ELF-1 (cell line): ENCODE results near the gene RALB.

Source experiments
- DNase-seq: peaks from one replicate; pipeline ENCODE4 v3.0.0-alpha.2; 2016; ENCODE audit warnings: low read depth, low spot score

RALB gene

DNA sequence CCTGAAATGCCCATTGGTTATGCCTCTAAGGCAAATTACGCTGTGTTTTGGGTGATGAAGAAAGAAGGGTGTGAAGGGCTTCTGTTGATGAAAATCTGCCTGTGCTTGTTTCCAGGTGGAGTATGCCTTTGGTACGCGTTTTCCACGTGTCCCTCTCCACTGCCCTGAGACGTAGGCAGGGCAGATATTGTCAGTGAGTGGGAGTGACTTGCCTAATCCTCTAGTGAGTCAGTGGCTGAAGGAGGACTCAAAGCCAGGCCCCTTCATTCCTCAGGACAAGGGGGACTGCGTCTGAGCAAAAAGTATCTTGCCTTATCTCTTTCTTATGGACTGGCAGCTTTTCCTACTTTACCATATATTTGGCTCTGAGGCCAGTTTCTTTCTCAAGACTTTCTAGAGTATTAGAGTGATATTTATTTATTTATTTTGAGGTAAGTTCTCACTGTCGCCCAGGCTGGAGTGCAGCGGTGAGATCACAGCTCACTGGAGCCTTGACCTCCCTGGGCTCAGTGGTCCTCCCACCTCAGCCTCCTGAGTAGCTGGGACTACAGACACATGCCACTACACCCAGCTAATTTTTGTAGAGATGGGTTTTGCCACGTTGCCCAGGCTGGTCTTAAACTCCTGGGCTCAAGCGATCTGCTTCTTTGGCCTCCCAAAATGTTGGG lies 10.2 kb downstream of the RALB start:
- DNase-seq = peak; percentile 36

DNA sequence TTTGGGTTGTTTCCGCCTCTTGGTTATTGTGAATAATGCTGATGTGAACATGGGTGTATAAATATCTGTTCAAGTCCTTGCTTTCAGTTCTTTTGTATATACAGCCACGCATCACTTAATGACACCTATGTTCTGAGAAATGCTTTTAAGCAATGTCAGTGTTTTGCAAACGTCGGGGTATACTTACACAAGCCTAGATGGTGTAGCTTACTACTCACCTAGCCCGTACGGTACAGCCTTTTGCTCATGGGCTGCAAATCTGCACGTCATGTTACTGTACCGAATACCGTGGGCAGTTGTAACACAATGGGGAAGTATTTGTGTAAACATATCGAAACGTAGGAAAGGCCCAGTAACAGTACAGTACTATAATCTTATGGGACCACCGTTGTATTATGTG lies 12.4 kb downstream of the RALB start:
- DNase-seq = no peak

DNA sequence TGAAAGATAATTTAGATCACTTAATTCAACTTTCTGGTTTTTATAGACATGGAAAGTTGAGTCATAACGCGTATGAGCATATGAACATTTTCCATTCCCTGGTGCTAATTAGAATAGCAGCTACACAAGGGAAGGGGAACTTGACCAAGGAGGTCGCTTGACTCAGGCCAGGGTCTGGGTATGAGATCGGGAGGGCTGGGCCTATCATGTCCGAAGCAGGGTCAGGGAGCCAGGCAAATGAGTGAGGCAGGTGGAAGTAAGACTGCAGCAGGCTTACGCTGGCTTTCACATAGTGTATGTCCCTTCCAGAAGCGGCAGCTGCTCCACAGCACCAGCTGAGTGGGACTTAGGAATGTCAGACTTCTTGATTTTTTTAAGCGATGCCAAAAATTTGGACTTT lies 14.7 kb downstream of the RALB start:
- DNase-seq = no peak

DNA sequence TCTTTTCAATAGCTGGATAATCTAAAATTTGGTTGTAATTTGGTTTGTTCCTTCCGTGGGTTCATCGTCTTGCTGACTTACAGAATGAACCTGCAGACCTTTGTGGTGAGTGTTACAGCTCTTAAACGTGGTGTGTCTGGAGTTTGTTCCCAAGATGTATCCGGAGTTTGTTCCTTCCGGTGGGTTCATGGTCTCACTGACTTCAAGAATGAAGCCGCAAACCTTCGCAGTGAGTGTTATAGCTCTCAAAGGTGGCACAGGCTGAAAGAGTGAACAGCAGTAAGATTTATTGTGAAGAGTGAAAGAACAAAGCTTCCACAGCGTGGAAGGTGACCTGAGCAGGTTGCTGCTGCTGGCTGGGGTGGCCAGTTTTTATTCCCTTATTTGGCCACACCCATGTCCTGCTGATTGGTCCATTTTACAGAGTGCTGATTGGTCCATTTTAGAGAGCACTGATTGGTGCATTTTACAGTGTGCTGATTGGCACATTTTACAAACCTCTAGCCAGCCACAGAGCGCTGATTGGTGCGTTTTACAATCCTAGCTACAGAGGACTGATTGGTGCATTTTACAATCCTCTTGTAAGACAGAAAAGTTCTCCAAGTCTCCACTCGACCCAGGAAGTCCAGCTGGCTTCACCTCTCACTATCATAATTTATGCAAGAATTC lies 16.6 kb downstream of the RALB start:
- no peak for DNase-seq

DNA sequence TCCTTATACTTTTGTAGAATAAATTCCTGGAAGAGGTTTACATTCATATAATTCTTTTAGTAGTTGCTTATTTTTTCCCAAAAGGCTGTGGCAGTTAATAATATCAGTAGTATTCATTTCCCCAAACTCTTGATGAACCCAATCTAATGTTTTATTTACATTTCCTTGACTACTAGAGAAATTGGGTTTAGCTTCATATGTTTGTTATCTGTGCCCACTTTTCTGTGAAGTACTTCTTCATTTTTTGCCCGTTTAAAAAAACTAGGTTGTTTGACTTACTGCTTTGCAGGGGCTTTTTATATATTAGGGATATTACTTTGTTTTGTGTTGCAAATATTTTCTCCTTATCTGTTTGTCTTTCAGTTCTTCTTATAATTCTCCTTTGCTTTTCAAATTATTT lies 17.2 kb downstream of the RALB start:
- DNase-seq = no peak

DNA sequence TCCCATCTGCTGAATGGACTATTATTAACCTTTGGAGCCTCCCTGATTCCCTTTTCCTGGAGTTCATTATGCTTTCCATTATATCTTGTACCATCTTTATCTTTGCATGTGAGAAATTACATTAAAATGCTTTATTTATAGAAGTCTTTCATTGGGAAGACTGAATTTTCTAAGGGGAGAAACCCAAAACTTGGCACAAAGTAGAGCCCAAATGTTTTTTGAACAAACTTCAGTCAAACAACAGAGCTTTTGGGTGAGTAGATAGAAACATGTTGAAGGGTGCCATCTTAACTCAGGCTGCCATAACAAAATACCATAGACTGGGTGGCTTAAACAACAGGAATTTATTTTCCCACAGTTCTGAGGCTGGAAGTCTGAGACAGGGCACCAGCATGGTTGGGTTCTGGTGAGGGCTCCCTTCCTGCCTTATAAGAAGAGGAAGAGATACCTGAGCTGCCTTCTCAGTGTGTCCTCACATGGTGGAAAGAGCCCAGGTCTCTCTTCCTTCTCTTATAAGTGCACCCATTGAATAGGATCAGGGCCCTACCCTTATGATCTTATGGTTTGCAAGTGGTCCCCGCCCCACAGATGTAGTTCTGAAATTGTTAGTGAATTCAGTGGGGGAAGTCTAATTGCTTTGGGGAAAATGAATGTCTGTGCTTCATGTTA lies 19.2 kb downstream of the RALB start:
- no peak for DNase-seq

DNA sequence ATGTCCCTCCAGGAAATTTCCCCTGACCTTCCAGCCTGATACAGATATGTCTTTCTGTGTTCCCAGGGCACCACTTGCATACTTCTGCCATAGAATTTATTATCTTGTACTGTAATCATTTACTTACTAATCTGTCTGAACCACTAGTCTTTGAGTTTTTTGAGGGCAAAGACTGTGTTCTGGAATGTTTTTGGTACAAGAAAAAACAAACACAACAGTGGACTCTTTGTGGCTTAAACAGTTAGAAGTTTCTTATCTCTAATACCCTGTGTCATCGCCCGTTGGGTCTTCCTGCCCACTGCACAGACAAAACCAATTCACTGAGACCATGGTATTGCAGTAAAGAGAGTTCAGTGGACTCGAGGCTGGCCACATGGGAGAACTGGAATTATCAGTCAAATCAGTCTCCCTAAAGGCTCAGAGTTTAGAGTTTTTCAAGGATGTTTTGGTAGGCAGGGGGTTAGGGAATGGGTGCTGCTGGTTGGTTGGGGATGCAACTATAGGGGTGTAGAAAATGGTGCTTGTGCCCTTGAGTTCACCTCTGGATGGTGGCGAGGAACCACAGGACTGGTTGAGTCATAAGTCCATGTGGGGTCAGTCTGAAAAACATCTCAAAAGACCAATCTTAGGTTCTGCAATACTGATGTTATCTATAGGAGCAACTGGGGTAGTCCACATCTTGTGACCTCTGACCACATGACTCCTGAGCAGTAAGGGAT lies 20.3 kb downstream of the RALB start:
- no peak for DNase-seq

DNA sequence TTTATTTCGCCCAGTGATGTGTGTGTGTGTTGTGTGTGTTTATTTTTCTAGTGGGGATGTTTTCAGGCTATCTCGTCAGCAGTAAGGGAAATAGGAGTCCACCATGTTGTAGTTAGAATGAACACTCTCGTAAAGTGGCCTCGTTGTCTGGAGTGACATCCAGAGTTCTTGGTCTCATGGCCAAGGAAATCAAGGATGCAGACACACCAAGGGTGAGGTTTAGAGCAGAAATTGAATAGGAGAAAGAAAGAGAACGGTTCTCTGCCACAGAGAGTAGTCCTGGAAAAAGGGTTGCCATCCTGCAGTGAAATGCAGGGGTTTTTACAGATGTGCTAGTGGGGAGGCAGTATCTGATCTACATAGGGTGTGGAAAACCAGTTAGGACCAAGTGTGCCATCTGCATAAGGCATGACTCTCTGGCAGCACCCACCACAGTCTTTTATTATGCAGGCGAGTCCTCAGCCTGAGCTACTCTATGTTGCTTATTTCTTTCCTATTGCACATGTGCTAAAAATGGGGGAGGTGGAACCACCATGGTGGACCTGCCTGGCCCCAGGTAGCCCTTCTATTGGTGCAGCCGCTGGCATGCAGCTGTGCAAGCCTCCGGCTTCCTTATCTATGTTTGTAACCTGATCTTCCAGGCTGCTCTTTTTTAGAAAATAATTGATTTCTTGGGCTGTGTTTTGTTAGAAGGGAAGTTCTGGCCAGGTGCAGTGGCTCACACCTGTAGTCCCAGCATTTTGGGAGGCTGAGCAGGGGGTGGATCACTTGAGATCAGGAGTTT lies 23.2 kb downstream of the RALB start:
- no peak for DNase-seq

DNA sequence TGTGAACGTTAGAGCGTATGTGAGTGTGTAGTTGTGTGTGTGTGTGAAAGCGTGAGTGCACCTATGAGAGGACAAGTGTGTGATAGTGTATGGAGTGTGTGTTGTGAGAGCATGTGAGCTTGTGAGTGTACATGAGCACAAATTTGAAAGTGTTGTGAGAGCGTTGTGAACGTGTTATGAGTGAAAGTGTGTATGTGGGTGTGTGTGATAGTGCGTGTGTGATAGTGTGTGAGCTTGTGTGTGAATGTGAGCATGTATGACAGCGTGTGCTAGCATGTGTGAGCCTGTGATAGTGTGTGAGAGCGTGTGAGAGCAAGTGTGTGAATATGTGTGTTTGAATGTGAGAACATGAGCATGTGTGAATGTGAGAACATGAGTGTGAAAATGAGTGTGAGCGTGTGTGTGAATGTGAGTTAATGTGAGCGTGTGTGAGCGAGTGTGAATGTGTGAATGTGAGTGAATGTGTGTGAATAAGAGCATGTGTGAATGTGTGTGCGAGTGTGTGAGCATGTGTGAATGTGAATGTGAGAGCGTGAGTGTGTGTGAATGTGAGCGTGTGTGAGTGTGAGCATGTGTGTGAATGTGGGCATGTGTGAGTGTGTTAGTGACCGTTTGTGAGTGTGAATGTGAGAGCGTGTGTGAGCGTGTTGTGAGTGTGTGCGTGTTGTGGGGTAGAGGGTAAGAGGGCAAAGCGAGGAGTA lies 25.0 kb downstream of the RALB start:
- no peak for DNase-seq

DNA sequence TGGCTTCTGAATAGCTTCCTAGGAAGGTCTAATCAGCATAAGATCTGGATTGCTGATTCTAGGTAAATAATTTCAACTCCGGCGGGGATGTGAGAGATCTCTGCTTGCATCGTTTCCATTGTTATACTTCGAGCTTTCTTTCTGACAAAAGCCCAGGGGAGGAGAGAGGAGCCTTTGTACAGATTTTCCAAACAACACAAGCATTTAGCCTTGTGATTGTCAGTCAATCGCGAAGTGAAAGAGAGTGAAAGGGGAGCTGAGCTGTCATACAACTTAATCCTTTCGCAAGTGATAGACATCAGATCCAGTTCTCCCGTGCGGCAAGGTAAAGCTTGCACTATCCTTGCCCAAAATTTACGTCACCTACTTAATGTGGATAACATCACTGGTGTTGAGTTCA lies 26.2 kb downstream of the RALB start:
- DNase-seq = no peak

DNA sequence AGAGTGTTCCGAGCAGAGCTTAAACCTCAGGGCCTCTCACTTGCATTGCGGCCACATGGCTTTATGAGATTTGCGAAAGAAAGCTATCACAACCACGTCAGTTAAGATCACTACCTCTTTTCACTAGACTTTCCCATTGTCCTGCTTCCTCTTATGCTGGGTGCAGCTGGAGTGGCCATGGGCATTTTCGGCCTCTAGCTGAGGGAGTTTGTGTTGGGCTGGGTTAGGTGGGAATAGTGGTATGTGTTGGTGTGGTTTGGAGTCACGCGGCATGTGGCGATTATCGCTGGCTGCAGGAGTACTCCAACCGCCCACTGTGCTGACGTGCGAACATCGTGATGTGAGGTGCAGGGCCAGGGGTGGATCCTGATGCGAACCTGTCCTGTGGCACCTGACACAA lies 27.1 kb downstream of the RALB start:
- DNase-seq = no peak

DNA sequence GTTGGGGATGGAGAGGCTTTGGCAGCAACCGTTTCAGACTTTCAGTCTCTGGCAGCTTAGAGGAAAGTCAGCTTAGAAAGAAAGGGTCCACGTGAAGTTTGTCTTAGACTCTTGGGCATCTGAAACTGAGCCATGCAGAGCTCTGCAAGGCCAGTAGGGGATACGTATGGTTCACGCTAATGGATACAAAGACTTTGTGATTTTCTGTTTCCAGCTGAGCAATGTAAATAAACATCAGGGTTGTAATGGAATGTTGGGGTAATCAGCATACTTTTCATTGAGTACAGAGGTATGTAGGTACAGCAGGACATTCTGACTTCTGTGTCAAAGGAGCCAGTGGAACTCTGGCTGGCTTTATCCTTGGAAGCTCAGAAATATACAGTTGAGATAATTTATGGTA lies 31.0 kb downstream of the RALB start:
- DNase-seq = peak; percentile 43

DNA sequence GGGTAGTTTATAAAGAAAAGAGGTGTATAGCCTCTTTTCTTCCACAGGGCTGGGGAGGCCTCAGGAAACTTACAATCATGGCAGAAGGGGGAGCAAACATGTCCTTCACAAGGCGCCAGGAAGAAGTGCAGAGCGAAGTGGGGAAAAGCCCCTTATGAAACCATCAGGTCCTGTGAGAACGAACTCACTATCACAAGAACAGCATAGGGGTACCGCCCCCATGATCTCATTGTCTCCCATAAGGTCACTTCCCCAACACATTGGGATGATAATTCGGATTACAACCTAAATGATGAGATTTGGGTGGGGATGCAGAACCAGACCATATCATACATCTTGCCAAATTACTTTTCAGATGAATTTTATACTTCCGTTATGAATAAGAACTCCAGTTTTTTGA lies 32.4 kb downstream of the RALB start:
- no peak for DNase-seq

DNA sequence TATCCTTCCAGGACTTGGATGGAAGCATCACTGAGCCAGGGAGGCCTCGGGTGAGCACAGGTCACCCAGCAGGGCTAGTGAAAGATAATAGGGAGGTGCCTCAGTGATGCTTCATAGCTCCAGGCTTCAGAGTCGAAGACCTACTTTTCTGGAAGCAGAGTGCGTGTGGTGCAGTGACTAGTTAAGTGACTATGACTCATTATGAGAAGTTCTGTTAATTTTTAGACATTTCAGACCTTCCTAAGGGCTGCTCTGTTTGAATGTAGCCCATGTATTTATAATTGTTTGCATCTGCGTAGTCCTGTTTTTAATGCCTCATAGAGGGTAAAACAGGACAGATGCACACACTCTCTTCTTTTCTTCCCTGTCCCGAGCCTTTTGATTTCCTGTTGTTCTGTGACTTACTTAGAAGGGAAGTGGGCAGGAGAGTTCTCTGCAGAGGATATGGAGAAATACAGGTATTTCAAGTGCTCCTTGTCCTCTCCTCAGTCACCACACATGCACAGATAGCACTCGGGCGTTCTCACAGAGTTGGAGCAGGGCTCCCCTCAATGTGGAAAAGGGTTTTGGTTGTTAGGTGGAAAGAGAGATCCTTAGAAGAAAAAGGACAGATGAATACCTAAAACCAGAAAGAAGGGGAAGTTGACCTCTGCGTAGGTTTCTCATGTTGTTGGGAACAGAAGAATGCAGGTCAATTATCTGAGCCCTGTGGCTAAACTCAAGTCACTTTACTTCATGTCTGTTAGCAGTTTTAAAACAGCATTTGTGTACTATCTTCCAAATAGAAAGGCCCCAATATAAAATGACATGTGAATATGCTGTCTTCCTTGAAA lies 34.7 kb downstream of the RALB start:
- DNase-seq = peak; percentile 62

DNA sequence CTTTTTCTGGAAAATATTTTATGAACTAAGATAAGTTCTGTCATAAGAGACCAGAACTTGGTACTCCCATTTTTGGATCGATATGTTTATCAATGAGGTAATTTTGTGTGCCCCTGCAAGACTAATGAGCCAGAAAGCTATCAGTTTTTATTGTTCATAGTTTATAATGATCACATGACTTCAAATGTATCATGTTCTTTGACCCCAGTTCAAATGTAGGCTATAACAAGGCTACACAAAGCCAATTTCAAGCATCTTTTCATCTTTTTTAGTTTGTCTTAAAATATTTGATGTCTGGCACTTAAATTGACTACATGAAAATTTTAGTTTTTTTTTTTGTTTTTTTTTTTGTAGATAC lies 35.3 kb downstream of the RALB start:
- no peak for DNase-seq

DNA sequence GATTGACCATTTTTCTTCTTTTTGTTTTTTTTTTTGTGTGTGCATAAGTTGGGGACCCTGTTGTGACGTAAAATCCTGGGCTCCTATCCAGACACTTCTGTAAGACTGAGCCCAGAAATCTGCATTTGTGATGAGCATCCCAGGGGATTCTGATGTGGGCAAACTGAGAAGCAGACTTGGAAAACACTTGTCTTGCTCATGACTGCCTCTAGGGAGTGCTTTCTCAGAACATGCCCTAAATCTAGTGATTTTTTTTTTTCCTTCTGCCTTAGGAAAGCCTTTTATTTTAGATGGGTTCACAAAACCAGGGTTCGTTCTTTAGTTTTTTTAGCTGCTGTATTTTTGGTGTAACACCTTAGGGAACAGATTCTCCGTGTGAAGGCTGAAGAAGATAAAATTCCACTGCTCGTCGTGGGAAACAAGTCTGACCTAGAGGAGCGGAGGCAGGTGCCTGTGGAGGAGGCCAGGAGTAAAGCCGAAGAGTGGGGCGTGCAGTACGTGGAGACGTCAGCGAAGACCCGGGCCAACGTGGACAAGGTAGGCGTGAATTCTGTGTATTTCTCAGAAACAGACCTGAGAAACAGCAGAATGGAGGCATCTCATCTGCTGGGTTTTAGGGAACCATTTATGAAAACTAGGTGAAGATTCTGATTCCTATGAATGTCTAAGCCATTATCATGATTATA lies 36.7 kb downstream of the RALB start:
- DNase-seq = no peak

DNA sequence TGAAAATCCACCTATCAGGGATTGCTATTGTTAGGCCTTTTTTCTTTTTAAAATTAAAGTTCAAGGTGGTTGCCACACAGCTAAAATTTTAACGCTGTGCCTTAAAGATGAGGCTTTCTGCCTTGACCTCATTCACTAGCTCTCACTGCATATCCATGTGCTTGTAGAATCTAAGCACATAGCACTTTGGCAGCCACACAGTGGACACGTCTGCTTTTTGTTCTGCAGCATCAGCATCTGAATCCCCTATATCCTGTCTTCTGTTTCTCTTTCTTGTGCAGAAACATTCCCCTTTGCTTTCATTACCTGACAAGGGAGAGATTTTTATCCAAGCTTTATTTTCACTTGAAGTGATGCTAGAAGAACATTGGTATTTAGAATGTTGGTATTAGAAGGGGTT lies 38.1 kb downstream of the RALB start:
- DNase-seq = no peak

DNA sequence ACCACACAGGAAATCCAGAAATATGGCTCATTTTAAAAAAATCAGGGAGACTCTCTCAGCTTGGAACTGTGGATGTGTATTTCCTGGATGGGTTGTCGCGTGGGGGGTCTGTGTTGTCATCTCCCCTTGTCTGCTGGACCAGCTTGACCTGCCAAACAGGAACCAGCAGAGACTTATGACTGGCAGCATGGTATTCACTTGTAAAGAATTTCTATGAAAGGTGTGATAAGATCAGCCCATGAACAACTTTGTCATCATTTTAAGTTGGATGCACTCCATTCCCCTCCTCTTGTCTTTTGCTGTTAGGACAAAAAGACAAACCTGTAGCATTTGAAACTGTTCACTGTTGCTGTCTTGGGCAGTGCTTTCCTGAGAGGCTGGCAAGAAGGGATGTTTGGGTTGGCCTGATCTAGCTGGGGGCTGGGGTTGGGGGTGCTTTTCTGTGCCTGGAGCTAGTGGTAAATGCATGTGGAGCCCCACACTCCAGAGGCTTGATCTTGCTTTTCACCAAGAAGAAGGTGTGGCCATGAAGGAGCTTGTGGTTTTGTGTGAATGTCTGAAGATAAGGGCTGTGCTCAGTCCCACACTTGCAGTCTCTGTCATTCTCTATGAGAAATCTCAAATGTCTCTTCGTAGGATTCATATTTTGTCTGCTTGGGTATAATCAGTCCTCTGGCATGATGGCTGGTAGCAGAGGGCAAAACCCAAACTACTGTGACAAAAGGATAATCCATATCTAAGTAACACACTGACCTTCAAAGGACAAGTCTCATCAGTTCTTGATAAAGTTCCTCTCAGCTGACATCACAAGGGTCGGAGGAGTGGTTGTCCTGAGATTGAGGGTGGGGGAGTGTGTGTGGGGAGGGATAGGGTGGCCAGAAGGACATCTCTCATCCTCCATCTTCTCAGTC lies 39.0 kb downstream of the RALB start:
- peak; percentile 44 for DNase-seq
